ENCODE data around the gene RIMS4. TPM values are rescaled to one million over a fixed set of nuclear protein-coding genes. Genes with fewer than 3 reads are reported as not detected.

Gene RIMS4
- total RNA-seq, 1 experiment from 2014 or later, result 4.0 TPM

DNA sequence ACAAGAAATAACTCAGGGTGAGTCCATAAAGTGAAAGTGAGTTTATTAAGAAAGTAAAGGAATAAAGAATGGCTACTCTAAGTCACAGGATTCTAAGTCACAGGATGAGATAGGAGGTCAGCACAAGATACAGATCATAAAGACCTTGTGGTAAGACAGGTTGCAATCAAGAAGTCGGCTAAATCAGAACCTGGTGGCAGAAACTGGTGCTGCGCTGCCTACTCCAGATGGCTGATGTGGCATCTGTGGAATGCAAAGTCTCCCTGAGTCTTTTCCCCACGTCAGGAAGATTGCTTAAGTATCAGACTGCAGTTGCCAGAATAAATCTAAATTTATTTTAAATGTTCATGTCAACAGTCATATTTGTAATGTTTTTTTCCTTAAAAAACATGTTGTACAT, 75.4 kb downstream of the RIMS4 start:
- peak overlapping the region in 1 of 2 experiments; percentile 22; a peak in 1 of 4 replicates for H3K4me3 ChIP-seq (ENCODE audit: low read depth in 2 of 2, low read length in 2 of 2)
- ChIA-PET CTCF (interaction anchor here (0.7 to 1.1 kb wide), 2 partner anchors 51 to 271 kb away, joined by 3 read pairs; no protein-coding TSS in a partner anchor), POLR2A (no interaction called here)
- in situ Hi-C loops (cut with HindIII; ENCODE audit: low pct_unique_long_range_greater_than_20kb, low sequenced_read_pairs) (no loop called here), intact Hi-C loops (cut with micrococcal nuclease; ENCODE audit: unreplicated experiment) (no loop called here)
- no peaks in the 10 kb centered on the region; the same call in 1 of the 2 replicates for H3K9me3 ChIP-seq (ENCODE audit: control insufficient read depth, insufficient read depth, low read depth, low read length)
- ATAC-seq (no peak), DNase-seq (ENCODE audit: low read depth, low spot score) (no peak)
- BruUV-seq (replicated peaks), result no TSS peak
- no peaks in the 10 kb centered on the region for H3K27me3 ChIP-seq (ENCODE audit: control insufficient read depth, insufficient read depth, low read length)
- H3K4me1 ChIP-seq (ENCODE audit: control insufficient read depth, insufficient read depth, low read length), result peaks cover 48% of the 10 kb centered on the region
- TF ChIP-seq TCF7L2 (IDR thresholded peaks at IDR 0.05; ENCODE audit: low read depth, low read length) (no peak), SIN3A (IDR thresholded peaks at IDR 0.05; ENCODE audit: borderline replicate concordance, insufficient read depth, low read depth, low read length) (no peak)
- TF ChIP-seq, protein P1, sequence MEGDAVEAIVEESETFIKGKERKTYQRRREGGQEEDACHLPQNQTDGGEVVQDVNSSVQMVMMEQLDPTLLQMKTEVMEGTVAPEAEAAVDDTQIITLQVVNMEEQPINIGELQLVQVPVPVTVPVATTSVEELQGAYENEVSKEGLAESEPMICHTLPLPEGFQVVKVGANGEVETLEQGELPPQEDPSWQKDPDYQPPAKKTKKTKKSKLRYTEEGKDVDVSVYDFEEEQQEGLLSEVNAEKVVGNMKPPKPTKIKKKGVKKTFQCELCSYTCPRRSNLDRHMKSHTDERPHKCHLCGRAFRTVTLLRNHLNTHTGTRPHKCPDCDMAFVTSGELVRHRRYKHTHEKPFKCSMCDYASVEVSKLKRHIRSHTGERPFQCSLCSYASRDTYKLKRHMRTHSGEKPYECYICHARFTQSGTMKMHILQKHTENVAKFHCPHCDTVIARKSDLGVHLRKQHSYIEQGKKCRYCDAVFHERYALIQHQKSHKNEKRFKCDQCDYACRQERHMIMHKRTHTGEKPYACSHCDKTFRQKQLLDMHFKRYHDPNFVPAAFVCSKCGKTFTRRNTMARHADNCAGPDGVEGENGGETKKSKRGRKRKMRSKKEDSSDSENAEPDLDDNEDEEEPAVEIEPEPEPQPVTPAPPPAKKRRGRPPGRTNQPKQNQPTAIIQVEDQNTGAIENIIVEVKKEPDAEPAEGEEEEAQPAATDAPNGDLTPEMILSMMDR (IDR thresholded peaks at IDR 0.05), result peak; percentile 41
- H3K36me3 ChIP-seq (ENCODE audit: control insufficient read depth, insufficient read depth, low read length), result no peaks in the 10 kb centered on the region
- H3K27ac ChIP-seq (ENCODE audit: low read length), result peak overlapping the region; percentile 99

DNA sequence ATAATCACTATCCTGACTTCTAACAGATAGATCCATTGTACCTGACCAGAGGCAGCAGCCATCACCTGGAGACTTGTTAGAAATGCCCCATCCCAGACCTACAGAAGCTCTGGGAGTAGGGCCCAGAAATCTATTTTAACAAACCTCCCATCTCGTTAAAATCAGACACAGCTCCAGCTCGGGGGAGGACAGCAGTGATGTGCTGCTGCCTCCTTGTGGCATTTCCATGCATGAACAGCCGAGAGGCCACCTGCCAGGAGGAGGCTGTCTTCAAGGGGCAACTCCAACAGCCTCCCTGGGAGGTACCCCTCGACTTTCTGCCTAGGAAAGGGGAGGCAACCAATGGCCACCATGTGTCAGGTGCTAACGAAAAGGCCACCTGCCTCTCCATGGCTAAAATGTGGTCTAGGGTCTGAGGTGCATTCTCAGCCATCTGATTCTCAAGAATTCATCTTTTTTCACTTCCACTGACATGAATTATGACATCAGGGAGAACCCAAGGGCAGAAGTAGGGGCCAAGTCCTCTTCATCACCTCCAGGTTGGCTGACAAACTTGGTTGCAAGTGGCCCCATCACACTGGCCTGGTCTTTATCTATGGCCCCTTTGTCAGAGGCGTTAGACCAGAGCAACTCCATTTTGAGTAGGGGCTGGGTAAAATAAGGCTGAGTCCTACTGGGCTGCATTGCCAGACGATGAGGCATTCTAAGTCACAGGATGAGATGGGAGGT, 76.8 kb downstream of the RIMS4 start:
- Histone ChIP-seq H3K27me3 (ENCODE audit: control insufficient read depth, insufficient read depth, low read length) (no peaks in the 10 kb centered on the region), H3K4me1 (ENCODE audit: control insufficient read depth, insufficient read depth, low read length) (peaks cover 53% of the 10 kb centered on the region), H3K4me3 (ENCODE audit: low read depth in 2 of 2, low read length in 2 of 2) (no peak overlapping the region), H3K9me3 (ENCODE audit: control insufficient read depth, insufficient read depth, low read depth, low read length) (no peaks in the 10 kb centered on the region; the same call in 1 of the 2 replicates), H3K27ac (ENCODE audit: low read length) (peak overlapping the region; percentile 99), H3K36me3 (ENCODE audit: control insufficient read depth, insufficient read depth, low read length) (no peaks in the 10 kb centered on the region)
- DNase-seq (ENCODE audit: low read depth, low spot score) (peak; percentile 83), ATAC-seq (peak; percentile 41)
- BruUV-seq (replicated peaks), result no TSS peak
- TF ChIP-seq TCF7L2 (IDR thresholded peaks at IDR 0.05; ENCODE audit: low read depth, low read length) (no peak), SIN3A (IDR thresholded peaks at IDR 0.05; ENCODE audit: borderline replicate concordance, insufficient read depth, low read depth, low read length) (no peak), POLR2AphosphoS5 (IDR thresholded peaks at IDR 0.05; ENCODE audit: low read depth, low read length) (no peak; the same call in 1 of the 2 replicates)
- TF ChIP-seq, protein P2, sequence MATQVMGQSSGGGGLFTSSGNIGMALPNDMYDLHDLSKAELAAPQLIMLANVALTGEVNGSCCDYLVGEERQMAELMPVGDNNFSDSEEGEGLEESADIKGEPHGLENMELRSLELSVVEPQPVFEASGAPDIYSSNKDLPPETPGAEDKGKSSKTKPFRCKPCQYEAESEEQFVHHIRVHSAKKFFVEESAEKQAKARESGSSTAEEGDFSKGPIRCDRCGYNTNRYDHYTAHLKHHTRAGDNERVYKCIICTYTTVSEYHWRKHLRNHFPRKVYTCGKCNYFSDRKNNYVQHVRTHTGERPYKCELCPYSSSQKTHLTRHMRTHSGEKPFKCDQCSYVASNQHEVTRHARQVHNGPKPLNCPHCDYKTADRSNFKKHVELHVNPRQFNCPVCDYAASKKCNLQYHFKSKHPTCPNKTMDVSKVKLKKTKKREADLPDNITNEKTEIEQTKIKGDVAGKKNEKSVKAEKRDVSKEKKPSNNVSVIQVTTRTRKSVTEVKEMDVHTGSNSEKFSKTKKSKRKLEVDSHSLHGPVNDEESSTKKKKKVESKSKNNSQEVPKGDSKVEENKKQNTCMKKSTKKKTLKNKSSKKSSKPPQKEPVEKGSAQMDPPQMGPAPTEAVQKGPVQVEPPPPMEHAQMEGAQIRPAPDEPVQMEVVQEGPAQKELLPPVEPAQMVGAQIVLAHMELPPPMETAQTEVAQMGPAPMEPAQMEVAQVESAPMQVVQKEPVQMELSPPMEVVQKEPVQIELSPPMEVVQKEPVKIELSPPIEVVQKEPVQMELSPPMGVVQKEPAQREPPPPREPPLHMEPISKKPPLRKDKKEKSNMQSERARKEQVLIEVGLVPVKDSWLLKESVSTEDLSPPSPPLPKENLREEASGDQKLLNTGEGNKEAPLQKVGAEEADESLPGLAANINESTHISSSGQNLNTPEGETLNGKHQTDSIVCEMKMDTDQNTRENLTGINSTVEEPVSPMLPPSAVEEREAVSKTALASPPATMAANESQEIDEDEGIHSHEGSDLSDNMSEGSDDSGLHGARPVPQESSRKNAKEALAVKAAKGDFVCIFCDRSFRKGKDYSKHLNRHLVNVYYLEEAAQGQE (IDR thresholded peaks at IDR 0.05; ENCODE audit: insufficient read depth in 1 of 2, low read depth in 2 of 2, low read length in 1 of 2), result peak in 1 of 2 experiments; percentile 30; a peak in 1 of 4 replicates
- TF ChIP-seq, protein P1 (IDR thresholded peaks at IDR 0.05), result peak; percentile 98
- POLR2A ChIA-PET, result interaction anchor here (0.6 to 0.9 kb wide), 2 partner anchors 48 to 130 kb away, joined by 3 read pairs; no protein-coding TSS in a partner anchor
- CTCF ChIA-PET, result interaction anchor here (0.6 to 2.0 kb wide), 3 partner anchors 36 to 154 kb away, joined by 3 to 33 read pairs (median 5); no protein-coding TSS in a partner anchor
- intact Hi-C loops (cut with micrococcal nuclease; ENCODE audit: unreplicated experiment), result loop anchor here (1.0 kb wide), 1 partner anchor 48 kb away; no protein-coding TSS in a partner anchor
- in situ Hi-C loops (cut with HindIII; ENCODE audit: low pct_unique_long_range_greater_than_20kb, low sequenced_read_pairs), result no loop called here
